ENCODE data around the gene DLG4. TPM values are rescaled to one million over a fixed set of nuclear protein-coding genes. Genes with fewer than 3 reads are reported as not detected.

The DLG4 gene
- total RNA-seq, 1 experiment from 2014 or later = 21.0 TPM

GRCh38 chr17:7226721-7227710, 7.4 kb upstream of the DLG4 start:
- H3K27me3 ChIP-seq (ENCODE audit: control insufficient read depth, insufficient read depth, low read length) = no peaks in the 10 kb centered on the region
- peaks cover 43% of the 10 kb centered on the region for H3K36me3 ChIP-seq (replicated peaks; ENCODE audit: control insufficient read depth, insufficient read depth, low read length)
- no peak overlapping the region for H3K4me3 ChIP-seq (ENCODE audit: insufficient read depth, low read depth, low read length)
- DNase-seq = no peak

- no peaks in the 10 kb centered on the region for H3K27me3 ChIP-seq (ENCODE audit: control insufficient read depth, insufficient read depth, low read length)
- no peak for DNase-seq
- H3K4me3 ChIP-seq (ENCODE audit: insufficient read depth, low read depth, low read length) = no peak overlapping the region
- peaks cover 52% of the 10 kb centered on the region for H3K36me3 ChIP-seq (replicated peaks; ENCODE audit: control insufficient read depth, insufficient read depth, low read length)
These were observed 6.2 kb upstream of the DLG4 start for GRCh38 chr17:7225711-7226331.

- Histone ChIP-seq H3K36me3 (replicated peaks; ENCODE audit: control insufficient read depth, insufficient read depth, low read length) (peaks cover 49% of the 10 kb centered on the region), H3K4me3 (ENCODE audit: insufficient read depth, low read depth, low read length) (no peak overlapping the region), H3K27me3 (ENCODE audit: control insufficient read depth, insufficient read depth, low read length) (no peaks in the 10 kb centered on the region)
- DNase-seq = peak; percentile 72
These were observed 5.0 kb upstream of the DLG4 start for GRCh38 chr17:7224661-7225111.

- no peak overlapping the region for H3K4me3 ChIP-seq (ENCODE audit: insufficient read depth, low read depth, low read length)
- peaks cover 47% of the 10 kb centered on the region for H3K36me3 ChIP-seq (replicated peaks; ENCODE audit: control insufficient read depth, insufficient read depth, low read length)
- H3K27me3 ChIP-seq (ENCODE audit: control insufficient read depth, insufficient read depth, low read length) = no peaks in the 10 kb centered on the region
- DNase-seq = no peak
These were observed 4.5 kb upstream of the DLG4 start for GRCh38 chr17:7224110-7224509.

GRCh38 chr17:7223375-7223774, 3.7 kb upstream of the DLG4 start:
- Histone ChIP-seq H3K27me3 (ENCODE audit: control insufficient read depth, insufficient read depth, low read length) (no peaks in the 10 kb centered on the region), H3K4me3 (ENCODE audit: insufficient read depth, low read depth, low read length) (no peak overlapping the region), H3K36me3 (replicated peaks; ENCODE audit: control insufficient read depth, insufficient read depth, low read length) (peaks cover 44% of the 10 kb centered on the region)
- no peak for DNase-seq

- peaks cover 40% of the 10 kb centered on the region for H3K36me3 ChIP-seq (replicated peaks; ENCODE audit: control insufficient read depth, insufficient read depth, low read length)
- H3K27me3 ChIP-seq (ENCODE audit: control insufficient read depth, insufficient read depth, low read length) = no peaks in the 10 kb centered on the region
- no peak for DNase-seq
- H3K4me3 ChIP-seq (ENCODE audit: insufficient read depth, low read depth, low read length) = no peak overlapping the region
These were observed 3.3 kb upstream of the DLG4 start for GRCh38 chr17:7222972-7223292.

- H3K27me3 ChIP-seq (ENCODE audit: control insufficient read depth, insufficient read depth, low read length) = no peaks in the 10 kb centered on the region
- peaks cover 37% of the 10 kb centered on the region for H3K36me3 ChIP-seq (replicated peaks; ENCODE audit: control insufficient read depth, insufficient read depth, low read length)
- H3K4me3 ChIP-seq (ENCODE audit: insufficient read depth, low read depth, low read length) = no peak overlapping the region
- DNase-seq = no peak
These were observed 2.7 kb upstream of the DLG4 start for GRCh38 chr17:7222093-7222971.

- no peak for DNase-seq
- Histone ChIP-seq H3K27me3 (ENCODE audit: control insufficient read depth, insufficient read depth, low read length) (no peaks in the 10 kb centered on the region), H3K4me3 (ENCODE audit: insufficient read depth, low read depth, low read length) (no peak overlapping the region), H3K36me3 (replicated peaks; ENCODE audit: control insufficient read depth, insufficient read depth, low read length) (peaks cover 35% of the 10 kb centered on the region)
These were observed 1.8 kb upstream of the DLG4 start for GRCh38 chr17:7221278-7222092.

GRCh38 chr17:7220593-7221277, 1.1 kb upstream of the DLG4 start:
- peak; percentile 88 for DNase-seq
- Histone ChIP-seq H3K4me3 (ENCODE audit: insufficient read depth, low read depth, low read length) (peak overlapping the region; percentile 98), H3K27me3 (ENCODE audit: control insufficient read depth, insufficient read depth, low read length) (no peaks in the 10 kb centered on the region), H3K36me3 (replicated peaks; ENCODE audit: control insufficient read depth, insufficient read depth, low read length) (peaks cover 35% of the 10 kb centered on the region)

GRCh38 chr17:7219229-7219811, 316 bp downstream of the DLG4 start:
- peaks cover 32% of the 10 kb centered on the region for H3K36me3 ChIP-seq (replicated peaks; ENCODE audit: control insufficient read depth, insufficient read depth, low read length)
- no peak for DNase-seq

GRCh38 chr17:7218758-7219157, 878 bp downstream of the DLG4 start:
- Histone ChIP-seq H3K27me3 (ENCODE audit: control insufficient read depth, insufficient read depth, low read length) (no peaks in the 10 kb centered on the region), H3K36me3 (replicated peaks; ENCODE audit: control insufficient read depth, insufficient read depth, low read length) (peaks cover 27% of the 10 kb centered on the region), H3K4me3 (ENCODE audit: insufficient read depth, low read depth, low read length) (no peak overlapping the region)
- no peak for DNase-seq

More at GRCh38 chr17:7219229-7219811, 316 bp downstream of the DLG4 start:
- no peaks in the 10 kb centered on the region for H3K27me3 ChIP-seq (ENCODE audit: control insufficient read depth, insufficient read depth, low read length)
- H3K4me3 ChIP-seq (ENCODE audit: insufficient read depth, low read depth, low read length) = peak overlapping the region; percentile 98

GRCh38 chr17:7218166-7218565, 1.5 kb downstream of the DLG4 start:
- no peak for DNase-seq
- peaks cover 21% of the 10 kb centered on the region for H3K36me3 ChIP-seq (replicated peaks; ENCODE audit: control insufficient read depth, insufficient read depth, low read length)
- H3K4me3 ChIP-seq (ENCODE audit: insufficient read depth, low read depth, low read length) = no peak overlapping the region
- no peaks in the 10 kb centered on the region for H3K27me3 ChIP-seq (ENCODE audit: control insufficient read depth, insufficient read depth, low read length)
